GM10266 (cell line): ENCODE data around the gene CCDC89.

Experiments used
- DNase-seq: peaks from one replicate; pipeline ENCODE4 v3.0.0; 2012; ENCODE audit errors: extremely low spot score
- TF ChIP-seq, protein P1 (sequence below): IDR thresholded peaks from 2 replicates; pipeline ENCODE4 v1.5.1; 2012; ENCODE audit warnings: mild to moderate bottlenecking, low read depth; ENCODE audit not compliant: control insufficient read depth, insufficient read depth; ENCODE audit errors: missing control alignments

CCDC89 gene

DNA sequence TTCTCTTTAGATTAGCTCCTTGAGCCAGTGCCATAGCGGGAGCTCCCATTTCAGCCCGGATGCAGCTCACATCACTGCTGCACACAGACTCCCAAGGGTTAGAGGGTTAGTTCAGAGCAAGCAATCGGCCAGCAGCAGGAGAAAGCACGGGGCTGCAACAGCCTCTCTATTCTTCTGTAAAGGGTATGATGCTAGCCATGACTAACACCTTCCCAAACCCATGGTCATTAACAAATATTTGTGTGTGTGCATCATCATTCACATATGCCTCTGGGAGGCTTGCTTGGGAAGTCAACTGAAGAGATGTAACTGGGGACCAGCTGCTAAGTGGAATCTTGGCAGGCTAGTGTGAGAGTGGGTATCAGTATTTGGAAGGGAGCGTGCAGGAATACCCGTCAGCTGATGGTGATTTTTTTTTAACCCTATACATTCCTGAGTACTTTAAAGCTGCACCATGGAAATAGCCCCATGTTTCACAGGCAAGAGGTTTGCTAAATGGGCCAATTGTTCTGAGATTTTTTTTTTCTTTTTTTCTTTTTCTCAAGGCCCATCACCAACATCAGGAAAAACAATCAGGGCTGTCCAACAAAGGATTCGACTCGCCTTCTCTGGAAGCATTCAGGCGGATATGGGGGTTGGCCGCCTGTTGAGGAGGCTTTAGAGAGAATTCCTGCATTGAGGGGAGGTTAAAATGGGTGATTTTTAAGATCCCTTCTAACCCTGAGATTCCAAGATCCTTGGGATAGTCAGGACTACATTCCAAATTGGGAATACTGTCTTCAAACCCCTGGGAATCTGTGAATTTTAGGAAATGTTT is 33.2 kb upstream of the CCDC89 start:
- TF ChIP-seq, protein P1, sequence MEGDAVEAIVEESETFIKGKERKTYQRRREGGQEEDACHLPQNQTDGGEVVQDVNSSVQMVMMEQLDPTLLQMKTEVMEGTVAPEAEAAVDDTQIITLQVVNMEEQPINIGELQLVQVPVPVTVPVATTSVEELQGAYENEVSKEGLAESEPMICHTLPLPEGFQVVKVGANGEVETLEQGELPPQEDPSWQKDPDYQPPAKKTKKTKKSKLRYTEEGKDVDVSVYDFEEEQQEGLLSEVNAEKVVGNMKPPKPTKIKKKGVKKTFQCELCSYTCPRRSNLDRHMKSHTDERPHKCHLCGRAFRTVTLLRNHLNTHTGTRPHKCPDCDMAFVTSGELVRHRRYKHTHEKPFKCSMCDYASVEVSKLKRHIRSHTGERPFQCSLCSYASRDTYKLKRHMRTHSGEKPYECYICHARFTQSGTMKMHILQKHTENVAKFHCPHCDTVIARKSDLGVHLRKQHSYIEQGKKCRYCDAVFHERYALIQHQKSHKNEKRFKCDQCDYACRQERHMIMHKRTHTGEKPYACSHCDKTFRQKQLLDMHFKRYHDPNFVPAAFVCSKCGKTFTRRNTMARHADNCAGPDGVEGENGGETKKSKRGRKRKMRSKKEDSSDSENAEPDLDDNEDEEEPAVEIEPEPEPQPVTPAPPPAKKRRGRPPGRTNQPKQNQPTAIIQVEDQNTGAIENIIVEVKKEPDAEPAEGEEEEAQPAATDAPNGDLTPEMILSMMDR = no peak
- no peak for DNase-seq

DNA sequence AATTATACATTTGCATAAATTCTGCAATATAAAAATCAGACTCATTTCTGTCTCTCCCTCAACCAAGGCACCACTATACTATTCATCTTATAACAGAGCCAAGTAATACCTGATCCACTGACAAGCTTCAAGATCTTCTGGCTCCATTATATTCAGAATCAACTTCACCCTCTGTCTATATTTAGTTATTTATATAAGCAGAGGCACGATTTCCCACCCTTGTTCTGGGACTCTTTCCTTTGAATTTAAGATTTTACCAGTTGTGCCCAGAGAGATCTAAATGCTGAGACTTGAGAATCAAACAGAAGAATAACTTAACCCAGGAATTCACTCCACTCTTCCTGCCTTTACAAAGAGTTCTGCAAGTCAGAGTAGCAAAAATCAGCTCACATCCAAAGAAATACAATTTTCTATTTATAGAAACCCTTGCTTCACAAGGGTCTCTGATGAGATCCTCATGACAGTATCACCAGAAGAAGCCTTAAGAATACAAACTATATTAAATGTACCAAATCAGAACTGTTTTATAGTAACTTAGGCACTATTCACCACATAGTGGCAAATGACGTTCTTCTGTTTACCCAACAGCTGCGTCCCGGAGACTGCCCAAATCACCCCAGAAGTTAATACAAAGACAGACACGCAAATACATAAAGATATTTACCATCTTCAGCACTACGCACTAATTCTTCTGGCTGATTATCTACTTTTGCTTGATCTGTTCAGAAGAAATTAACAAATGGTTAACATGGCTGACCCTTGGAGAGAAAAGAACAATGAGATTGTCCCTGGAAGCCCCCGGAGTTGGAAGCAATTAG is 32.3 kb upstream of the CCDC89 start:
- TF ChIP-seq, protein P1 = no peak
- no peak for DNase-seq

DNA sequence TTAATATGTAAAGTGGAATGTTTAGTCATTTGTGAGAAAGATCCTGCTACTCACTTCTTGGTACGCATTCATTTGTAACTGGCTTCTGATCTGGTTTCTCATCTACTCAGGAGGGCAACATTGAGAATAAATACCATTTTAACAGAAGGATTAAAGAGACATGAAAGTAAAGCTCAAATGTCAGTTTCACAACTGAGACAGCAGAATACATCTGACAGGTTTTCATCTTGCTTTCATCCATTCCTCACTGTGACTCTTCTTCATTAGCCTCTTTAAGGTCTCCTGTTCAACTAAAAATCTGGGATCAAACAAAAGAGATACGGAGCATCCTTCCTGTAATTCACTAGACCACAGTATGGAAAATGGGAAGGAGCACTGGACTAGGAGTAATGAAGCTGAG is 31.4 kb upstream of the CCDC89 start:
- no peak for DNase-seq
- TF ChIP-seq, protein P1 = no peak

DNA sequence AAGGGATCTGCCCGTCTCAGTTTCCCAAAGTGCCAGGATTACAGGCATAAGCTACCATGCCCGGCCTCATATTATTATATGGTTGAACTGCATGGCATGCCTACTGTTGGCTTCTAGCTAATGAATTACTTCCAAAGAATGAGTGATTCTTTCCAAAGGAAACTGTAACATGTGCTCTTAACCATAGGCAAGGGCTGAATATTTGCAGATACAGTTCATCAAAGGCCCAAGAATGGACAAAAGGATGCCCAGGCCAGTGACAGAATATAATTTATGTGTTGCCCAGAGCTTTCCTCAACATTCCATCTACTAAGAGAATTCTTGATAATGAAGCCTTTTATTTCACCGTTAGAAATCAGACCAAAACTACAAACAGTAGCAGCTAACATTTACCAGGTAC is 27.0 kb upstream of the CCDC89 start:
- TF ChIP-seq, protein P1 = no peak
- no peak for DNase-seq

DNA sequence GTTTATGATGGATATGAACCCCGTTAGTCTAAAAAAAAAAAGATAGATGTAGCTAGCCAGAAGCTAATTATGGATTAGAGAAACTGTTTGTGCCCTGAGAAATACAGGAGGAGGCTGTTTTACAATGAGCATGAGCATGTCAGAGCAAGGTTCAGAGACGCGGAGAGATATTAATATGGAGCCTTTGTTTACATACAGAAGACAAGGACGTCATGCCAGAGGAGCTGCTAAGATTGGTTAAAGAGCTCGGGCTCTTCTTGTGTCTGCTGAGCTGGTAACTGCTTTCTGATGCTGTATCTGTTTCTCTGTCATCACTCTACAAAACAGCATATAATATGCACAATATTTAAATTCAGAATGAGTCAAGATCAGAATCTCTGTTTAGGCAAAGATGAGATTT is 24.9 kb upstream of the CCDC89 start:
- TF ChIP-seq, protein P1 = no peak
- DNase-seq = no peak

DNA sequence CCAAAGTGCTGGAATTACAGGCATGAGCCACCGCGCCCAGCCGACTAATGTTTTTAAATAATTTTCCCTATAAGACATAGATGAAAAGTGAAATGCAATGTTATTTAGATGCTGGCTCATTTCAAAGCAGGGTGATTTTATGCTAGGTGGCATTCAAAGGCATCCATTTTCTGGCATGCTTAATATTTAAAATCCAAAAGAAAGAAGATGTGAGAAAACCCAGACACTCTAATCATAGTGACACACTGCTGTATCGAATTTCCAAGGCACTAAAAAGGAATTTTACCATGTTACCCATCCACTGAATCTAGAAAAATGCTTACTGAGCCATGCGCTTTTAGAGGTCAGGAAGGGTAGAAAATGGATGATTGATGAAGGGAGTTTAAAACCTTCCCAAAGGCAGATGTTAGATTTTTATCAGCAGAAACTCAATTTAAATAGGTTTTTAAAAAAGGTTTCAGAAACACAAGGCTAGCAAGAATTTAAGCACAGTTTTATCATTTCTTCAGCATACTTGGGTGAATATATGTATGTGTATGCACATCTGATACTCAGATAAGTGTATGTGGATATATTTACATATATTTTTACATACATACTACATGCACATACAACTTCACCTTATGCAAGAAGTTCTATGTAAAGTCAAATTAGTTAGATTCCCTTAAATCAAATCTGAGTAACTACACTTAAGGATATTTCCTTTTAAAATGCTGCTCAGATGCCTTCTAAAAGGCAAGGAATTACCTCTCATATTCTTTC is 24.1 kb upstream of the CCDC89 start:
- TF ChIP-seq, protein P1 = no peak
- no peak for DNase-seq

DNA sequence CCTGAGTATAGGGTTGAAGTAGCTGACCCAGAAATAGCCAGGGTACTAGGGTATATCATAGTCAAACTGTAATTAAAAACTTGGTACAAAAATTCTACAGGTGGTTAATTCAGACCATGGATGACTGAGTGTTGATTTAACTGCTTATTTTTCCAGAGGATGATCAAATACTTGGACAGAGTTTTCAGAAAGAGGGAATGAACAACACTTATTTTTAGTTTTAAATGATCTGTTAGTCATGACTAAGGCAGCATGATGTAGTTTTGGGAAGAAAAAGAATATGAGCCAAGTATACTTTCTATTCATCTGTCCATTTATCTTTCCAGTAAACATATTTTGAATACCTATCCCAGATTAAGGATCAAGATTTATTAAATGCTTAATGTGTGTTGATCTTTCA is 19.8 kb upstream of the CCDC89 start:
- DNase-seq = no peak
- TF ChIP-seq, protein P1 = no peak
